Activated CD4-positive, CD25-positive, alpha-beta regulatory T cell (primary cell): ENCODE data around the gene NPR3.
"Not testable (repeated sequence)": the region's sequence is repeated elsewhere in the genome, so short reads cannot be mapped to it uniquely, and the experiment has no call there.

Source experiments
- DNase-seq, 4 experiments: peaks; one replicate each; lab custom pipeline; 2025; lab: John Stamatoyannopoulos, UW

The NPR3 gene

GRCh38 chr5:32765266-32765665, 54.1 kb downstream of the NPR3 start:
- no peak for DNase-seq

GRCh38 chr5:32767948-32768467, 56.9 kb downstream of the NPR3 start:
- no peak for DNase-seq

DNA sequence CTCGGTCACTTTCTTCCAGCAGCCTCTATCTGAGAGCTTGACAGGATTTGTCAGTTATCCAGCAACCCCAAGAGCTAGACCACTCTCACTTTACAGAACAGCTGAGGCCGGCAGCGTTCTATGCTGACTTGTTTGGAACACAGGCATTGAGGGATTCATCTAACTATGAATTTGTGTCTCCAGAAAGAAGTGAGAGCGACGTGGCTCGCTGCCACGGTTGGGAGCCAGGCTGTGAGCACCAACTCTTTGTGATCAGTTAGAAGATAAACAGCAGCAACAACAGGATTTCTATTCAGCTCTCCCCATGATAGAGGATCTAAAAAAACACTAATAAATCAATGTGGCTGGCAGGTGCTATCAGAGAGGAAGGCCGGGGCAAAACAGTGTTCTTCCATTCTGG, 58.6 kb downstream of the NPR3 start:
- DNase-seq: no peak

DNA sequence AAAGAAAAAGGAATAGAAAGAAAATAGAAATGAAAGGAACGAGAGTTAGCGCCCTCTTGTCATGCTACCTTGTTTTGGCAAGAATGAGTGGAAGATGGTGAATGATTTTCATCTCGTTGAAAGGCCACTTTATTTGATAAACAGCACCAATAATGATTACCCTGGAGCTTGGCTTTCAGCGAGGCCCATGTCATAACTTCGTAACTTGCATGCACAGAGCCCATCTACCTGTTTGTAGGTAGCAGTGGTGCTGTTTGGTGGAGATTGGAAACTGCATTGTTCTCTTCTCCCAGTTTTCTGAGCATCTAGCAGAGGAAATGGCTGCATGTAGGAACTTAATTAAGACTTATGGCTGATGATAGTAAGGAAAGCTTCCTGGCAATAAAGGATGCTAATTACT, 59.3 kb downstream of the NPR3 start:
- DNase-seq: no peak

GRCh38 chr5:32771037-32771436, 59.9 kb downstream of the NPR3 start:
- DNase-seq: no peak

DNA sequence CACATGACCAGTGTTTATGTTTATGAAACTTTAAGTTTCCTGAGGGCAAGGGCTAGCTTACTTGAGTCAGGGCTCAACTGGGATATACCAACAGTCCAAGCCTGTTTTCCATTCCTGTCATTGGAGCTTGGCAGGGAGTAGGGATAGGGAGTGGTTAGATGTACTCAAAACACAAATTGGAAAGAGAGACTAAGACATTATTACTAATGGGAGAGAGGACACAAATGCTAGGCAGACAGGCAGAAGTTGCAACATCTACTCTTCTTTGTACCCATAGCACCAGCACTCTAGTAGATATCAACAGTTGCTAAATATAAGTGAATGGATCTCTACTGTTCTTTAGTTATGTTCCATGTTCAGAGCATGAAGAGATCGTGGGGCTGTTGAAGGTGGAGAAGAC, 62.8 kb downstream of the NPR3 start:
- no peak for DNase-seq

DNA sequence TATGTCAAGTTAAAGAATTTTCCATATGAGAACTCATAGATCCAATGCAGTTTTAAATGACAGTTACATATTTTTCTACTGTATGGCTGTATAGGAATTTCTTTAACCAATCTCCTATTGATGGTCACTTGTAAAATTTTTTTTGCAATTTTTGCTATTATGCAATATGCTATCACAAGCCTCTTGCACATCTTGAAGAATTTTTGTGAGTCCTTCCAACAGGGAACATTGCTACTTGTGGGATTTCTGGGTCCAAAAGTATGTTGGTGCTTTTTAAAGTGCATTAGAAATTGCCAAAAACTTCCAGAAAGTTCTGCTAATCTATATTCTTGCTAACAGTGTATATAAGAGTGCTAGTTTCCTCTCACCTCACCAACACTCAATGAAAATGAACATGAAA, 65.1 kb downstream of the NPR3 start:
- no peak for DNase-seq

DNA sequence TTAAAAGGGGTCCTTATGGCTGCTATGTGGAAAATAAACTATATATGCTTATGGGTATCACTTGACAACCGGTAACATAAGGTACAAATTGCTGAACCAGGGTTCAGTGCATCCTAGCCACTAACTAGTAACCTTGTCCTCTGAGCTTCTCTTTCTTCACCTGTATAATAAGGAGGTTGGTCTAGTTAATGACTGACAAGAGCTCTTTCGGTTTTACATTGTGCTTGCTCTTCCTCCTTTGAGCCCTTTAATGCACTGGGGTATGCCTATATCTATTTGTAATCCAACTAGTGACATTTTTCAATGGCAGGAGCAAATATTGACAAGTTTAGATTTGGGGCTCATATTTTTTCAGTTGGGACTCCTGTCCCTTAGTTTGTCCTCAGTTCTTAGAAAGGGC, 66.1 kb downstream of the NPR3 start:
- no peak for DNase-seq

DNA sequence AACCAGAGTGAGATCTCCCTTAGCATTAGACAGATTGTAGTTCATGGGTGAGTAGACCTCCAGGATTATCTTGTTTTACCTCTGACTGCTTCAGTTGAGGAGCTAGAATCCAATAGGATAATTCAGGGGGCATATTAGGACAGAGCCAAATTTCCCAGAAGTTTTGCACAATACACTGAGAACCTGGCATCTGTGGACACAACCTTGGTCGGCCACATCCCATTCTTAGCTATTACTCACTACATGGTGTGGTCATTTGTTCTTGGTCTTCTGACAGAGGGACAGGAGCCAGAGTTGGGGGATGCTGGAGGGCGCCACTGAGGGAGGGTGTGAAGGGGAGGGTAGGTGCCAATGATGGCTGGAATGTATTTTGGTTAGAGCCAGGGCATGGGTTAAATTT, 66.6 kb downstream of the NPR3 start:
- DNase-seq: no peak

- no peak for DNase-seq
These were observed 67.3 kb downstream of the NPR3 start for GRCh38 chr5:32778403-32778802.

- no peak for DNase-seq
These were observed 68.8 kb downstream of the NPR3 start for GRCh38 chr5:32779754-32780415.

DNA sequence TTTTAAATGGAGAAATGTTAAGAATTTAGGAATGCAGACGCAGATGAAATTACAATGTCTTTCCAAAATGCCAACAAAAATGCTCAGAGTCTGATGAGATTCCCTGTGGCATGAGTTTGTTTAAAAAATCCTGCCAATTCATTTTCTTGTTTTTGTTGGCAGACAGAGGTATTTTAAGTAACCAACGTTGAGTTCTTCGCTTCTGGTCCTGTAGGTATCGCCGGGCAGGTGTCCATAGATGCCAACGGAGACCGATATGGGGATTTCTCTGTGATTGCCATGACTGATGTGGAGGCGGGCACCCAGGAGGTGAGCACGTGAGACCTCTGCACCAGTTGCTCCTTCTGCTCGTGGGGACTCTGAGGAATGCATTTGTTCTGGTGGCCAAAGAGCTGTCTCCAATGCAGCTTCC, 69.4 kb downstream of the NPR3 start:
- no peak for DNase-seq

DNA sequence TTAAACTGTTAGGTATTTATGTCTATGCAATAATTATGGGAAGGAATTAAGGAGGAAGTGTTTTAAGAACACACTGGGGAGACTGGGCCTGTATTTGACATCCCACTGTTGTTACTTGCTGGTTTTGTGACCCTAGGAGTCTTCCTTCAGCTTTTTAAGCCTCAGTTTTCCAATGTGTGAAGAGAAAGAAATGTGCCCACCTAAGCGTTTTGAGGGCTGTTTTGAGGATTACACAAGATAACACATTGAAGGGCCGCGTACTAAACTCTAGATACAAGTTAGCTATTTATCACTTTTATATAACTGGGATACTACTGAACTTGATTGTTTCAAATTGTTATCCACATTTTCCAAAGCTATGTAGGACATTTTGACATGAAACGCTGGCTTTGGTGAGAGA, 72.5 kb downstream of the NPR3 start:
- no peak for DNase-seq

DNA sequence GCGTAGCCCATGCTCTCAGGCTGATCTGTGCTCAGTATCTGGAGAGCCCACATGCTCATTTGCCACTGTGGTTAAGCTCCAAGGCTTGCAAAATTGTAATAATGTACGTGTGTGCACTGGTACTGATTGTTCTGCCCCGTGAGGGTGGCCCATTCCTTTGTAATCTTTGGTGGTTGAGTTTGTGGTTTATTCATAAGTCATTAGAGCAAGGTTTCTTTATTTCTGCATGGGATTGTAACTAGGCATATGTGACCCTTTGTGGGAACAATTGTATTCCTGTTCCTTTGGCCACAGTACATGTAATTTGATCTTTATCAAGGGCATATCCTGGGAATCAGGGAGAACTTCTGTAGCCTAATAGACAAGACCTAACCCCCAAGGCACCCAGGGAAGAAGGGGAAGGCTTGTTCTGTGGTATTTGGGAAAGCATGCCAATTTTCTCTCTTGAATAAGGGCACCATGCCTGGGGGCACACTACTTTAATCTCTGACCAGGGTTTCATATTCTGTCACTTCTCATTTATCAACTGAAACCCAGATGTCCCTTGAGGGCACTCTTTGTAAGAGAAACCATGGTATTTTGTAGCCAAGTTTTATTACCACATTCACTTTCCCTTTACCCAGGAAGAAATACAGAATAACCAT, 74.6 kb downstream of the NPR3 start:
- DNase-seq: no peak

DNA sequence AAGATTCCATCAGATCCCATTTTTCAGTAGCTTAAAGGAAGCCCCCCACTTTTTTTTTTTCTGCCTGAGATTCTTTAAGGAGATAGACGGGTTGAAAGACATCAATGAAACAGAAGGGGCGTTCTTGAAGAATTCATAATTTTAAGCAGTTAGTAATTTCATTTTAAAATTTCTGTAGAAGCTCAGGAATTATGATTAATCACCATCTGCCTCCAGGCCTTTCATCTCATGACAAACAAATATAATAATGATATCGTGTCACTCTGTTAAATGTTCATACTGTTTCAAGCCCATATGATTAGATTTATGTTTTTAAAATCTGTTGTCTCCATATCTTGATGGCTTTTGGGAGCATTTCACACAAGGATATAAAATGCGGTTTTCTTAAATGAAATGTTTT, 75.2 kb downstream of the NPR3 start:
- no peak for DNase-seq

DNA sequence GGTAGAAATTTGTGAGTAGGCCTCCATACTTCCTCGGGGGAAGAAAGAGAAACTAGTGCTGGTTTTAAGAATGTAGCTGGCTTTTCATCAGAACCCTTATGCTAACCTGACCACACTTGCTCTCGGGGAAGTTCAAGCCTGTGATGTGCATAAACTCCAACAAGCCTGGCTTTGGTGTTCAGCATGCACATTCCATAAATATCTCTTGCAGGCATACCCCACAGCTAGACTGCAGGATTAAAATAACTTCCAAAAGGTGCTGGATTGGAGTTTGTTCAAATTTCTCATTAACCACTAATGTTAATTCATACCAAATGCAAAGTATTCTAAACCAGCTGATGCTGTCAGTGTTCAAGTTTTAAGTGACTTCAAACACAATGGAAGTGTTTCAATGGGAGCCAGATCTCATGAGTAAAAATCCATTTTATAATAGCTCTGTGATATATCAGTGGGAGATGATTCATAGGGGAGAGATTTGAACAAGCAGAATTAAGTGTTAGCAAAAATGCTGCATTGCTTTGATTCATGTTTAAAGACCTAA, 79.4 kb downstream of the NPR3 start:
- DNase-seq: no peak

DNA sequence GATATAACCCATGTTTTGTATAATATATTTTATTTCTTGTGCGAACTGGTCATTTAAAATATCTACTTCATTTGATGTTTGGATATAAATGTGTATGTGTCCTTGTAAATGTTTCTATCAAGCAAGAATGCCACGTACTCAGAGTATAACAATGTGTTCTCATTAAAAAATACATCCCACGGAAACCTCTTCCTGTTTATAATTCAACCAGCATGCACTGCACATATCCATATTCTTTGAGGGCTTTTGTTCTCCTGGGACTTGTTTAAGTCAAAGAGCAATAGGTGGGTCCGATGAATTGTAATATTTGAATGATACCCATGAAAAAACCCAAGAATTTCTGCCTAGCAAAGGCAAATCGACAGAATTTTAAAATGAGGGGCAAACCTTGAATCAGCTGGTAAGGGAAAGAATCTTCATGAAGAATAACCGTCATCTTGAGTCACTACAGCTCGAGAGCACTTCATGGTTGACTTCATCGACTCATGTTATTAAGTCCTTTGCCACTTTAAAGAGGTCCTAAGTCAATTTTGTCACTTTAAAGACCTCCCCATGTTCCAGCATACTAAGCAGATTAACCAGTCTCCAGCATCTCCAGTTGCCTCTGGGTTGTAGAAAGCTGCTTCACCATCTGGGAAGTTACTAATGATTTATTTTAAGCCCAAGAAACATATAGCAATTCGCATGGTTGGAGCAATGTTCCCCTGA, 80.6 kb downstream of the NPR3 start:
- DNase-seq: no peak

DNA sequence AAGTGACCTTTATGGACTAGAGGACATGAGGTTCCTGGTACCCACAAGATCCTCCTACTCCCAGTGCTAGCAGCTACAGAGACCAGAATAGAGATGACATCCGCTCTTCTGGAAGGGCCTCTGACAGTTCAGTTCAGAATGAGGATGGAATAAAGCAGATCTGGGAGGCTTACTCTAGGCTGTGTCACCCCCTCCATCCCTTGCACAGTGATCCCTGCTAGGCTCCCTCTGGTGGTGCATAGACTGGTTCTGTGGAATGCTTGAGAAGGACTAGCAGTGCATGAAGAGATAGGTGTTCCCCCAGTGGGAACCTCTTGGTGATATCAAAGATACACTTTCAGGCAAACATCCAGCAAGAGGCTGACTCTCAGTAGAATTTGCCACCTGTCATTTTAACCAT, 83.0 kb downstream of the NPR3 start:
- DNase-seq: no peak

- no peak for DNase-seq
These were observed 91.6 kb downstream of the NPR3 start for GRCh38 chr5:32802764-32803163.

DNA sequence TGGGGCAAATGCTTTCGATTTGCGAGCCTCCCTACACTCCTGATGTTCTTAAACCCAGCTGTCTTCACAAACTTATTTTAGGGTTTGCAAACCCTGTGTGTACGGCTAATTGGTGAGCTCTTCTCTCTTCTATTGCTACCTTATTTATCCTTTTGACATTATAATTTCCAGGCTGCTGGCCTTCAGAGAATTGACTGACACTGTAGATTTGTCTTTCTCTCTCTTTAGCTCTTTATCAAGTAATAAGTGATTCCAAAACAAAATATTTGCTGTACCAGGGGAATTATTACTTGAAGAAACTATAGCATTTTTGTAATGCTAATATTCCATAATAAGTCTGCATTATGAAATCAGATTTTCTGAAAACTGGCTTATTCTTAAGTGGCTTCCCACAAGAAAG, 92.5 kb downstream of the NPR3 start:
- DNase-seq: no peak

DNA sequence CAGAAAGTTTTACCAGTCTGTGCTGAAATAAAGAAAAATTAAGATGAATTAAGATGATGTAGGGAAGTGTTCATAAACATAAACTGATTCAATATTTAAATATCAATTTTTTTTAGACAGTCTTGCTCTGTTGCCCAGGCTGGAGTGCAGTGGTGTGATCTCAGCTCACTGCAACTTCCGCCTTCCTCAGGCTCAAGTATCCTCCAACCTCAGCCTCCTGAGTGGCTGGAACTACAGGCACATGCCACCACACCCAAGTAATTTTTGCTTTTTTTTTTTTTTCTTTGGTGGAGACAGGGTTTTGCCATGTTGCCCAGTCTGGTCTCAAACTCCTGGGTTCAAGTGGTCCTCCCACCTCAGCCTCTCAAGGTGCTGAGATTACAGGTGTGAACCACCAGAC, 94.3 kb downstream of the NPR3 start:
- not testable (repeated sequence) for DNase-seq

DNA sequence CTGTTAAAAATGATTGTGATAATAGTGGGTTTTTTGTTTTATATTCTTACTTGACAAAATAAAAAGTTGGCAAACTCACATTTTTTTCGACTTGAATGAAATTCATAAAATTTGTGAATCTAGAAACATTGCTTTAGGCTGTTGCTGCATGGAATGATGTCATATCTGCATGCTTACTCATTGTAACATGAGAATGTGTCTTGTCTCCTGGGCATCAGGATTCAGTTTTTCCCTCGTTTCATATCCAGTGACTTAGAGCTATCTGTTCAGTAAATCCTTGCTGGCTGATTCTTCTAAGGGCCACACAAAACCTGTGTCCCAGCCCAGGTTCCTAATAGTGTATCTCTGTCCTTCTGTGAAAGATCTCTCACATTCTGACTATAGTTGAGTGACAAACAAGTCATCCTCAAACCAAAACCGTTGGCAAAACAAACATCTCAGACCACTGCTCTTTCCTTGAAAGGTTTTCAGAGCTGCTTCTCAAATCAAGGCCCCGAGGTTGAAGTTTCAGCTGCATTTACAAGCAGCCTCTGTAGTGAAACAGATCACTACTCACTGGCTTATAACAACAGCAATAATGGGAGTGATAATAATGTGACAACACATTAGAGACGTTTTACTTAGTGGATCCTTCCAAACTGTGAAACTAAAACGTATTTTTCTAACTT, 95.0 kb downstream of the NPR3 start:
- DNase-seq: no peak
